Kidney epithelial cell (primary cell): ENCODE measurements around the gene ABTB2. TPM values are rescaled to one million over a fixed set of nuclear protein-coding genes. Genes with fewer than 3 reads are reported as not detected.
"Not testable (repeated sequence)": the region's sequence is repeated elsewhere in the genome, so short reads cannot be mapped to it uniquely, and the experiment has no call there.

ENCODE experiments used
- DNase-seq: peaks from one replicate; pipeline ENCODE4 v3.0.0-alpha.2; 2010; ENCODE audit warnings: low read depth
- H3K27me3 ChIP-seq: 2 replicates; pipeline ENCODE4 v1.6.0; 2011; ENCODE audit warnings: low read length; ENCODE audit not compliant: control insufficient read depth, insufficient read depth
- H3K36me3 ChIP-seq: 2 replicates; pipeline ENCODE4 v1.5.1; 2011; ENCODE audit warnings: low read length; ENCODE audit not compliant: control insufficient read depth, insufficient read depth
- H3K4me3 ChIP-seq: 2 replicates; pipeline ENCODE4 v1.5.1; 2011; ENCODE audit warnings: low read depth, mild to moderate bottlenecking, control low read depth, low read length
- total RNA-seq: library from RNA; depleted of rRNA; stranded (reverse); fragments of >200 nt; gene quantifications from 2 replicates; pipeline ENCODE4 v1.2.3, GENCODE V29; 2015
- TF ChIP-seq, protein P1 (sequence below): IDR thresholded peaks from 2 replicates; pipeline ENCODE4 v1.5.1; 2011; ENCODE audit warnings: mild to moderate bottlenecking, moderate library complexity, low read length, control low read depth, inconsistent platforms; ENCODE audit not compliant: insufficient read depth, poor library complexity, severe bottlenecking

The ABTB2 gene
- total RNA-seq, 1 donor from 2014 or later = 26.8 TPM

GRCh38 chr11:34223907-34224306, 133.9 kb downstream of the ABTB2 start:
- Histone ChIP-seq H3K4me3 (no peak overlapping the region), H3K27me3 (no peaks in the 10 kb centered on the region), H3K36me3 (no peaks in the 10 kb centered on the region)
- TF ChIP-seq, protein P1, sequence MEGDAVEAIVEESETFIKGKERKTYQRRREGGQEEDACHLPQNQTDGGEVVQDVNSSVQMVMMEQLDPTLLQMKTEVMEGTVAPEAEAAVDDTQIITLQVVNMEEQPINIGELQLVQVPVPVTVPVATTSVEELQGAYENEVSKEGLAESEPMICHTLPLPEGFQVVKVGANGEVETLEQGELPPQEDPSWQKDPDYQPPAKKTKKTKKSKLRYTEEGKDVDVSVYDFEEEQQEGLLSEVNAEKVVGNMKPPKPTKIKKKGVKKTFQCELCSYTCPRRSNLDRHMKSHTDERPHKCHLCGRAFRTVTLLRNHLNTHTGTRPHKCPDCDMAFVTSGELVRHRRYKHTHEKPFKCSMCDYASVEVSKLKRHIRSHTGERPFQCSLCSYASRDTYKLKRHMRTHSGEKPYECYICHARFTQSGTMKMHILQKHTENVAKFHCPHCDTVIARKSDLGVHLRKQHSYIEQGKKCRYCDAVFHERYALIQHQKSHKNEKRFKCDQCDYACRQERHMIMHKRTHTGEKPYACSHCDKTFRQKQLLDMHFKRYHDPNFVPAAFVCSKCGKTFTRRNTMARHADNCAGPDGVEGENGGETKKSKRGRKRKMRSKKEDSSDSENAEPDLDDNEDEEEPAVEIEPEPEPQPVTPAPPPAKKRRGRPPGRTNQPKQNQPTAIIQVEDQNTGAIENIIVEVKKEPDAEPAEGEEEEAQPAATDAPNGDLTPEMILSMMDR = no peak
- no peak for DNase-seq

DNA sequence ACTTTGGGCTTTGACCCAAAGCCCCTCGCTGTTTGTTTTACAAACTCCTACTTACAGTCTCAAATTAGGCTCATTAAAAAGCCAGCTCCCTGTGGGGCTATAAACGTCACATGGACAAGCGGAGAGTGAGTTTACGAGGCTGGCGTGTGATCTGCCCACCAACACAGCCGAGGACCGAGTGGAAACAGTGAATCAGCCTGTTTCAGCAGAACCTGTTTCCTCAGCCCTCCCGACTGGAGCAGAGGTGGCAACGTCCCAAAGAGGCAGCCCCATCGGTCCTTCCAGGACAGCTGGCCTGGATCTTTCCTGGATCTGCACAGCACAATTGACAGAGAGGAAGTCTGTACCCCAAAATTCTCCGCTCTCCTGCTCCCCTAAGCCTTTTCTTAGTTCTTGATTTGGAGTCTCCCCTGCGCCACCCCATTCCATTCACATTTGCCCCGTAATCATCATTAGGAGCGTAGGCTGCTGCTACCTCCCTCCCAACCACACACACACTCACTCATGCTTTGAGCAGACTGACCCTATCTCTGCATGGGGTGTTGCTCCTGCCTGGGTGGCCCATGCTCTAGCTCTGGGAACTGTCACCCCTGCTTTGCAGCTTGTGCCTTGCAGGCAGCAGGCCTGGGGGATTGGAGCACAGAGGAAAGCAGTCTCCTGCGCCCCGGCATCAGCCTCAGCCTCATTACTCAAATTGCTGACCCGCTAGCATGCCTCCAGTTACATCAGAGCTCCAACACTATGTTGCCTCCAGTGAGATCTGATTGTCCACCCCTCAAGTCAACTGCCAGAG, 134.6 kb downstream of the ABTB2 start:
- TF ChIP-seq, protein P1 = no peak
- DNase-seq = no peak

GRCh38 chr11:34222030-34222429, 135.8 kb downstream of the ABTB2 start:
- DNase-seq = no peak

More for the DNA sequence above, 134.6 kb downstream of the ABTB2 start:
- no peaks in the 10 kb centered on the region for H3K27me3 ChIP-seq
- no peaks in the 10 kb centered on the region for H3K36me3 ChIP-seq
- no peak overlapping the region for H3K4me3 ChIP-seq

DNA sequence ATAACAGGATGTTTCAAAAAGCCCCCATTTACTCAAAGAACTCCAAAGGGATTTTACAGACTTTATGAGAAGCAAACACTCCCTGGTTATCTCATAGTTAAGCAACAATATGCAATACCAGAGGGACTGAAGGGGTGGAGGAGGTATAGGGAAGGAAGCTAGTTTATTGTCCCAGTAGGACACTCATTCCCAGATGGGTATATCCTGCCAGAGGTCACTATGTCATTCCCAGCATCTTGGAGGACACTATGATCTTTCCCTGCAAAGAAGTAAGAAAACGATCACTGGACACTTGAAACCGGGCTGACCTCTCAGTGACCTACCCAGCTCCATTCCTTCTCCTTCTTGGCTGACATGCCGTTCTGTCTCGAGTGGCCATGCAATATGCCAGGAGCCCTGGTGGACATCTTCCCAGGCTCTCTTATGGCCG, 137.9 kb downstream of the ABTB2 start:
- TF ChIP-seq, protein P1 = no peak
- Histone ChIP-seq H3K4me3 (no peak overlapping the region), H3K36me3 (no peaks in the 10 kb centered on the region), H3K27me3 (no peaks in the 10 kb centered on the region)
- DNase-seq = no peak

More at GRCh38 chr11:34222030-34222429, 135.8 kb downstream of the ABTB2 start:
- H3K4me3 ChIP-seq = no peak overlapping the region
- H3K27me3 ChIP-seq = no peaks in the 10 kb centered on the region
- H3K36me3 ChIP-seq = no peaks in the 10 kb centered on the region
- TF ChIP-seq, protein P1 = no peak

- Histone ChIP-seq H3K4me3 (no peak overlapping the region), H3K36me3 (no peaks in the 10 kb centered on the region), H3K27me3 (no peaks in the 10 kb centered on the region)
- DNase-seq = no peak
- TF ChIP-seq, protein P1 = no peak
Observed at GRCh38 chr11:34219279-34219678, 138.5 kb downstream of the ABTB2 start.

GRCh38 chr11:34218756-34219155, 139.1 kb downstream of the ABTB2 start:
- H3K4me3 ChIP-seq, DNase-seq, H3K27me3 ChIP-seq, H3K36me3 ChIP-seq: not testable (repeated sequence)
